Uterus (tissue), 4 donors: ENCODE data around the gene NUPR2. TPM values are rescaled to one million over a fixed set of nuclear protein-coding genes. Genes with fewer than 3 reads are reported as not detected.
A peak's percentile ranks its signal among the peaks of the same experiment; 100 is the strongest.
"Not testable (repeated sequence)": the region's sequence is repeated elsewhere in the genome, so short reads cannot be mapped to it uniquely, and the experiment has no call there.

Experiments used
- DNase-seq, 2 donors: peaks; one replicate each; pipeline ENCODE4 v3.0.0-alpha.2; 2019 to 2020
- H3K27ac ChIP-seq, 2 donors: fragments of 200-600 bp; sonication (generic); 1 replicate in 1 of 2; 2 replicates in 1 of 2; pipeline ENCODE4 v1.5.1; 2016 to 2018
- H3K27me3 ChIP-seq, 2 donors: fragments of 200-600 bp; sonication (generic); one replicate each; pipeline ENCODE4 v1.5.1; 2018 to 2019; ENCODE audit warnings: control low read depth in 1 of 2
- H3K36me3 ChIP-seq, 2 donors: fragments of 200-600 bp; sonication (generic); one replicate each; pipeline ENCODE4 v1.5.1; 2019; ENCODE audit warnings: control low read depth in 1 of 2
- H3K4me1 ChIP-seq, 2 donors: fragments of 200-600 bp; sonication (generic); one replicate each; pipeline ENCODE4 v1.5.1; 2018 to 2019; ENCODE audit warnings: control low read depth in 1 of 2
- H3K4me3 ChIP-seq, 2 donors: fragments of 200-600 bp; sonication (generic); 1 replicate in 1 of 2; 2 replicates in 1 of 2; pipeline ENCODE4 v1.5.1; 2018 to 2019; ENCODE audit warnings: mild to moderate bottlenecking in 1 of 2
- H3K9me3 ChIP-seq, 2 donors: fragments of 200-600 bp; sonication (generic); one replicate each; pipeline ENCODE4 v1.5.1; 2019; ENCODE audit warnings: control low read depth in 1 of 2
- CTCF ChIP-seq, 4 experiments: fragments of 200-600 bp in 2 of 4; fragments of 450-650 bp in 2 of 4; sonication (generic) in 2 of 4; IDR thresholded peaks; one replicate each; pipeline ENCODE4 v1.5.1; 2016 to 2019; ENCODE audit warnings: antibody characterized with exemption in 4 of 4, mild to moderate bottlenecking in 2 of 4, moderate library complexity in 1 of 4
- POLR2A ChIP-seq, 2 donors: fragments of 450-650 bp; IDR thresholded peaks; one replicate each; pipeline ENCODE4 v1.6.1; 2016; ENCODE audit warnings: antibody characterized with exemption in 2 of 2, mild to moderate bottlenecking in 1 of 2, moderate library complexity in 1 of 2
- intact Hi-C: fragments of 100-400 bp; cut with DNase I; formaldehyde crosslinking; loops from one replicate; pipeline ENCODE4 v1.15.1; 2023; ENCODE audit warnings: low total_unique reads
- total RNA-seq, 4 donors: library from RNA; depleted of rRNA in 3 of 4; stranded (reverse); fragments of >200 nt in 3 of 4; gene quantifications; one replicate each; pipeline versions ENCODE4 v1.1.0 to v1.2.4, GENCODE V29; 2014 to 2023
- donor health status: DM: yes; HTN: yes; CAD: no.

The NUPR2 gene
- total RNA-seq, 4 donors from 2014 or later, result not detected

- Histone ChIP-seq H3K4me3 (no peak overlapping the region), H3K27ac (no peak overlapping the region), H3K9me3 (no peaks in the 10 kb centered on the region), H3K36me3 (no peaks in the 10 kb centered on the region), H3K27me3 (no peaks in the 10 kb centered on the region), H3K4me1 (peaks cover 0 to 1% of the 10 kb centered on the region in 2 donors)
- peak; percentile 40 to 45 for DNase-seq
- intact Hi-C loops, result no loop called here
- TF ChIP-seq POLR2A (IDR thresholded peaks at IDR 0.05) (no peak), CTCF (IDR thresholded peaks at IDR 0.05) (no peak)
Observed at GRCh38 chr7:56097700-56098099, 18.5 kb downstream of the NUPR2 start.

GRCh38 chr7:56092789-56093531 lies 23.3 kb downstream of the NUPR2 start, which contains the start of gene PHKG1:
PHKG1 (minus strand) TSS chr7:56092952; CDS start chr7:56088941, 4,011 bp downstream.
- no peak for TF ChIP-seq POLR2A (IDR thresholded peaks at IDR 0.05)
- TF ChIP-seq CTCF (IDR thresholded peaks at IDR 0.05), result peak in 3 of 4 experiments; percentile 38 to 49 (median 46)
- Histone ChIP-seq H3K27ac (peak within 1 kb of the TSS; percentile 63 to 72), H3K9me3 (no peaks in the 10 kb centered on the region), H3K27me3 (no peaks in the 10 kb centered on the region), H3K4me1 (peaks cover 0 to 7% of the 10 kb centered on the region in 2 donors), H3K36me3 (no peaks in the 10 kb centered on the region), H3K4me3 (no peak within 1 kb of the TSS)
- DNase-seq, result peak; percentile 75 to 86
- intact Hi-C loops, result no loop called here

GRCh38 chr7:56092388-56092787 lies 23.8 kb downstream of the NUPR2 start:
- H3K9me3 ChIP-seq, H3K4me3 ChIP-seq, H3K27me3 ChIP-seq, intact Hi-C loops, DNase-seq, H3K36me3 ChIP-seq, H3K4me1 ChIP-seq: not testable (repeated sequence)
- H3K27ac ChIP-seq, result peak overlapping the region; percentile 63 to 72

- Histone ChIP-seq H3K27me3 (no peaks in the 10 kb centered on the region), H3K4me3 (no peak overlapping the region), H3K4me1 (peaks cover 0 to 7% of the 10 kb centered on the region in 2 donors), H3K36me3 (no peaks in the 10 kb centered on the region), H3K27ac (peak overlapping the region; percentile 63 to 72), H3K9me3 (no peaks in the 10 kb centered on the region)
- intact Hi-C loops, result no loop called here
- DNase-seq, result no peak
- TF ChIP-seq CTCF (IDR thresholded peaks at IDR 0.05) (no peak), POLR2A (IDR thresholded peaks at IDR 0.05) (no peak)
Observed at GRCh38 chr7:56091591-56091990, 24.6 kb downstream of the NUPR2 start.

- no peaks in the 10 kb centered on the region for H3K36me3 ChIP-seq
- H3K4me1 ChIP-seq, result peaks cover 0 to 3% of the 10 kb centered on the region in 2 donors
- no peaks in the 10 kb centered on the region for H3K9me3 ChIP-seq
- DNase-seq, result no peak
- H3K27ac ChIP-seq, result no peak overlapping the region
- H3K27me3 ChIP-seq, result no peaks in the 10 kb centered on the region
- H3K4me3 ChIP-seq, result no peak overlapping the region
- TF ChIP-seq POLR2A (IDR thresholded peaks at IDR 0.05) (no peak), CTCF (IDR thresholded peaks at IDR 0.05) (no peak)
- intact Hi-C loops, result no loop called here
Observed at GRCh38 chr7:56087445-56087844, 28.8 kb downstream of the NUPR2 start.
